Right lobe of liver (tissue), 6 donors: Measurements from ENCODE around the gene MAP3K12. TPM values are rescaled to one million over a fixed set of nuclear protein-coding genes. Genes with fewer than 3 reads are reported as not detected.

Source experiments
- ATAC-seq, 4 donors: fragments of 200-7000 bp; cut with Tn5 transposase; one replicate each; pipeline ENCODE4 v1.9.1; 2020; ENCODE audit warnings: mild to moderate bottlenecking in 4 of 4, moderate library complexity in 4 of 4
- DNase-seq, 3 donors: peaks; one replicate each; pipeline ENCODE4 v3.0.0-alpha.2; 2020
- H3K27ac ChIP-seq, 3 donors: fragments of 200-600 bp; one replicate each; pipeline ENCODE4 v1.8.0; 2022
- H3K27me3 ChIP-seq, 2 donors: fragments of 200-600 bp; one replicate each; pipeline ENCODE4 v1.8.0; 2022
- H3K36me3 ChIP-seq, 4 donors: fragments of 200-600 bp; sonication (generic) in 1 of 4; one replicate each; pipeline versions ENCODE4 v1.5.1 to v1.8.0; 2017 to 2022; ENCODE audit warnings: control low read depth in 1 of 4
- H3K4me1 ChIP-seq, 4 donors: fragments of 200-600 bp; sonication (generic) in 1 of 4; one replicate each; pipeline versions ENCODE4 v1.5.1 to v1.8.0; 2017 to 2022; ENCODE audit warnings: control low read depth in 1 of 4
- H3K4me3 ChIP-seq, 3 donors: fragments of 200-600 bp; one replicate each; pipeline ENCODE4 v1.8.0; 2022
- H3K9me3 ChIP-seq, 4 donors: fragments of 200-600 bp; sonication (generic) in 1 of 4; one replicate each; pipeline versions ENCODE4 v1.5.1 to v1.8.0; 2017 to 2022; ENCODE audit warnings: control low read depth in 1 of 4
- CTCF ChIP-seq, 4 donors: fragments of 200-600 bp in 3 of 4; fragments of 450-650 bp in 1 of 4; IDR thresholded peaks; one replicate each; pipeline versions ENCODE4 v1.5.1 to v1.8.0; 2016 to 2022; ENCODE audit warnings: antibody characterized with exemption in 4 of 4, mild to moderate bottlenecking in 2 of 4
- POLR2A ChIP-seq: fragments of 450-650 bp; IDR thresholded peaks from one replicate; pipeline ENCODE4 v1.6.1; 2017; ENCODE audit warnings: antibody characterized with exemption, mild to moderate bottlenecking
- whole genome bisulfite sequencing: methylation state at CpG from one replicate; pipeline ENCODE4 v1.1.6; 2018; ENCODE audit warnings: low coverage, low lambda C conversion rate; ENCODE audit not compliant: insufficient coverage; ENCODE audit errors: missing lambda C conversion rate; 5-methylcytosine and 5-hydroxymethylcytosine counted together
- intact Hi-C, 2 donors: fragments of 100-400 bp; cut with DNase I; formaldehyde crosslinking; loops; one replicate each; pipeline versions ENCODE4 v1.11.2 to v1.14.1; 2022
- total RNA-seq, 6 experiments: library from RNA; depleted of rRNA in 2 of 6; stranded (reverse); fragments of >200 nt in 2 of 6; fragmentation: NEBNext Ultra II Directional in 3 of 6; extraction: Animal tissue kit (Norgen Biotek cat#: 25700) in 3 of 6; gene quantifications; one replicate each; pipeline versions ENCODE4 v1.1.0 to v1.2.4, GENCODE V29; 2016 to 2023
- donor health status: DM: no; HTN: yes; CAD: no.
- donor health status: DM: no; HTN: no; CAD: no.
- donor health status: DM: no; HTN: no; CAD: no.
- donor health status: DM: no; HTN: yes; CAD: no.
- donor health status: DM: no; HTN: yes; CAD: no.

MAP3K12 gene
- total RNA-seq, 6 experiments from 2014 or later, result 0.68 to 2.9 (median 1.5) TPM

GRCh38 chr12:53538209-53538689, 39.0 kb upstream of the MAP3K12 start:
- intact Hi-C loops, result no loop called here
- no peak for TF ChIP-seq POLR2A
- TF ChIP-seq CTCF (IDR thresholded peaks at IDR 0.05), result no peak
- no peak overlapping the region for H3K4me3 ChIP-seq
- H3K4me1 ChIP-seq, result peaks cover 0 to 25% (median 12%) of the 10 kb centered on the region in 4 donors
- DNase-seq (peak in 1 of 3 donors; percentile 60), ATAC-seq (peak; percentile 86 to 93 (median 93))
- no peaks in the 10 kb centered on the region for H3K27me3 ChIP-seq
- H3K9me3 ChIP-seq, result no peaks in the 10 kb centered on the region
- WGBS, result 7% methylated on average over 1 of the region's 1 CpG
- H3K36me3 ChIP-seq, result peaks cover 0 to 58% (median 39%) of the 10 kb centered on the region in 4 donors
- H3K27ac ChIP-seq, result peak overlapping the region; percentile 6 to 61 (median 39)

- ATAC-seq, result no peak
- no peaks in the 10 kb centered on the region for H3K27me3 ChIP-seq
- TF ChIP-seq CTCF (IDR thresholded peaks at IDR 0.05) (no peak), POLR2A (no peak)
- H3K27ac ChIP-seq, result no peak overlapping the region
- 92% methylated on average over 3 of the region's 3 CpGs for WGBS
- peaks cover 0 to 24% (median 12%) of the 10 kb centered on the region in 4 donors for H3K4me1 ChIP-seq
- intact Hi-C loops, result no loop called here
- no peaks in the 10 kb centered on the region for H3K9me3 ChIP-seq
- no peak for DNase-seq
- H3K36me3 ChIP-seq, result peaks cover 0 to 67% (median 40%) of the 10 kb centered on the region in 4 donors
- no peak overlapping the region for H3K4me3 ChIP-seq
Measured at GRCh38 chr12:53536962-53537361, 37.7 kb upstream of the MAP3K12 start.

GRCh38 chr12:53533471-53533870, 34.2 kb upstream of the MAP3K12 start:
- Histone ChIP-seq H3K27ac (no peak overlapping the region), H3K4me1 (peaks cover 0 to 14% (median 3%) of the 10 kb centered on the region in 4 donors), H3K36me3 (peaks cover 7 to 86% (median 46%) of the 10 kb centered on the region in 4 donors), H3K4me3 (no peak overlapping the region), H3K27me3 (no peaks in the 10 kb centered on the region), H3K9me3 (no peaks in the 10 kb centered on the region)
- ATAC-seq, result peak in 1 of 4 donors; percentile 14
- TF ChIP-seq CTCF (IDR thresholded peaks at IDR 0.05) (no peak), POLR2A (no peak)
- WGBS, result 79% methylated on average over 2 of the region's 2 CpGs
- intact Hi-C loops, result no loop called here
- no peak for DNase-seq

- intact Hi-C loops, result no loop called here
- no peaks in the 10 kb centered on the region for H3K27me3 ChIP-seq
- DNase-seq, result no peak
- TF ChIP-seq POLR2A, result no peak
- no peak for TF ChIP-seq CTCF (IDR thresholded peaks at IDR 0.05)
- peaks cover 7 to 87% (median 46%) of the 10 kb centered on the region in 4 donors for H3K36me3 ChIP-seq
- peaks cover 0 to 7% (median 3%) of the 10 kb centered on the region in 4 donors for H3K4me1 ChIP-seq
- no peak overlapping the region for H3K4me3 ChIP-seq
- H3K27ac ChIP-seq, result no peak overlapping the region
- ATAC-seq, result peak; percentile 26 to 62 (median 39)
- WGBS, result 85% methylated on average over 7 of the region's 7 CpGs
- no peaks in the 10 kb centered on the region for H3K9me3 ChIP-seq
Measured at GRCh38 chr12:53532524-53533445, 33.5 kb upstream of the MAP3K12 start.
